SK-N-SH (cell line): ENCODE measurements around the gene AHDC1. TPM values are rescaled to one million over a fixed set of nuclear protein-coding genes. Genes with fewer than 3 reads are reported as not detected.

ENCODE experiments used
- CTCF ChIA-PET: fragments of 300-600, 350-600 bp; formaldehyde crosslinking; extraction: SDS; loops from one replicate; lab custom pipeline; 2021; lab: Yijun Ruan, JAX
- POLR2A ChIA-PET: fragments of 350-600 bp; sonication (Branson Sonifier 250); formaldehyde crosslinking; extraction: SDS; loops from one replicate; lab custom pipeline; 2020; ENCODE audit warnings: antibody characterized with exemption, inconsistent platforms; lab: Yijun Ruan, JAX
- DNase-seq: peaks from one replicate; pipeline ENCODE4 v3.0.0; 2012
- H2AFZ ChIP-seq: fragments of 200-600 bp; sonication (generic); 2 replicates; pipeline ENCODE4 v1.8.1; 2016; ENCODE audit warnings: antibody characterized with exemption, mild to moderate bottlenecking, low read depth
- H3F3A ChIP-seq: fragments of 200-600 bp; sonication (generic); replicated peaks from 2 replicates; pipeline ENCODE3; 2016; ENCODE audit warnings: antibody characterized with exemption, mild to moderate bottlenecking; ENCODE audit not compliant: insufficient read depth
- H3K27ac ChIP-seq, 2 experiments: fragments of 200-500 bp in 1 of 2; fragments of 200-600 bp in 1 of 2; sonication (Bioruptor generic) in 1 of 2; sonication (generic), shearing (Covaris generic) in 1 of 2; 2 replicates each; pipeline versions ENCODE4 v1.5.1 to v1.6.1; 2014 to 2016; ENCODE audit warnings: low read depth in 2 of 2, inconsistent platforms in 1 of 2, low read length in 1 of 2, mild to moderate bottlenecking in 1 of 2, mixed read lengths in 1 of 2
- H3K27me3 ChIP-seq: fragments of 200-600 bp; sonication (generic), shearing (Covaris generic); 2 replicates; pipeline ENCODE4 v1.6.1; 2016; ENCODE audit warnings: mixed run types; ENCODE audit not compliant: insufficient read depth
- H3K36me3 ChIP-seq, 2 experiments: fragments of 200-500 bp in 1 of 2; fragments of 200-600 bp in 1 of 2; sonication (Bioruptor generic) in 1 of 2; sonication (generic) in 1 of 2; replicated peaks in 1 of 2; 2 replicates each; pipeline versions ENCODE3 to v1.5.1; 2014 to 2016; ENCODE audit warnings: low read length in 1 of 2, mild to moderate bottlenecking in 1 of 2; ENCODE audit not compliant: insufficient read depth in 2 of 2, control insufficient read depth in 1 of 2
- H3K4me1 ChIP-seq, 2 experiments: fragments of 200-500 bp in 1 of 2; fragments of 200-600 bp in 1 of 2; sonication (Bioruptor generic) in 1 of 2; sonication (generic), shearing (Covaris generic) in 1 of 2; 2 replicates each; pipeline versions ENCODE4 v1.5.1 to v1.6.1; 2014 to 2016; ENCODE audit warnings: low read depth in 1 of 2, low read length in 1 of 2, mixed run types in 1 of 2; ENCODE audit not compliant: insufficient read depth in 2 of 2, control insufficient read depth in 1 of 2
- H3K4me2 ChIP-seq: fragments of 200-600 bp; sonication (generic), shearing (Covaris generic); 2 replicates; pipeline ENCODE4 v1.6.1; 2017; ENCODE audit warnings: mixed run types
- H3K4me3 ChIP-seq, 2 experiments: fragments of 200-500 bp in 1 of 2; fragments of 200-600 bp in 1 of 2; sonication (Bioruptor generic) in 1 of 2; sonication (generic), shearing (Covaris generic) in 1 of 2; 2 replicates each; pipeline versions ENCODE4 v1.5.1 to v1.8.1; 2014 to 2016; ENCODE audit warnings: low read depth in 2 of 2, inconsistent platforms in 1 of 2, low read length in 1 of 2, mild to moderate bottlenecking in 1 of 2, mixed read lengths in 1 of 2, moderate library complexity in 1 of 2
- H3K79me2 ChIP-seq: fragments of 200-600 bp; sonication (generic); 2 replicates; pipeline ENCODE4 v1.8.1; 2017; ENCODE audit warnings: mild to moderate bottlenecking; ENCODE audit not compliant: insufficient read depth
- H3K9ac ChIP-seq: fragments of 200-600 bp; sonication (generic); 2 replicates; pipeline ENCODE4 v1.6.1; 2017; ENCODE audit warnings: mixed run types
- H3K9me2 ChIP-seq: fragments of 200-600 bp; sonication (generic); 2 replicates; pipeline ENCODE4 v1.6.1; 2017; ENCODE audit warnings: mixed run types
- H3K9me3 ChIP-seq: fragments of 200-600 bp; sonication (generic); 2 replicates; pipeline ENCODE4 v1.6.1; 2017; ENCODE audit warnings: mixed run types, mild to moderate bottlenecking, moderate library complexity
- H4K20me1 ChIP-seq: fragments of 200-600 bp; sonication (generic); 2 replicates; pipeline ENCODE4 v1.6.1; 2017; ENCODE audit warnings: mild to moderate bottlenecking, mixed run types; ENCODE audit not compliant: insufficient read depth
- CHD2 ChIP-seq: fragments of 150-350 bp; IDR thresholded peaks from 2 replicates; pipeline ENCODE4 v1.6.1; 2018; ENCODE audit warnings: low read length; ENCODE audit not compliant: partially characterized antibody
- ELF1 ChIP-seq: IDR thresholded peaks from 2 replicates; pipeline ENCODE4 v1.4.0; 2012
- EZH2phosphoT487 ChIP-seq: fragments of 200-600 bp; sonication (generic); IDR thresholded peaks from 2 replicates; pipeline ENCODE4 v1.6.1; 2017; ENCODE audit warnings: low read depth, mixed run types, mild to moderate bottlenecking, antibody characterized with exemption, moderate library complexity, borderline replicate concordance
- GABPA ChIP-seq: IDR thresholded peaks from 2 replicates; pipeline ENCODE4 v1.4.0; 2012; ENCODE audit warnings: low read depth, mild to moderate bottlenecking
- GATA2 ChIP-seq: sonication (generic); formaldehyde crosslinking; IDR thresholded peaks from 2 replicates; pipeline ENCODE4 v1.5.0; 2020; ENCODE audit warnings: mild to moderate bottlenecking, missing genetic modification reagents
- MXI1 ChIP-seq: IDR thresholded peaks from 2 replicates; pipeline ENCODE4 v1.6.1; 2012; ENCODE audit warnings: mild to moderate bottlenecking, low read depth, low read length, improper control_type of control experiment
- POLR2AphosphoS5 ChIP-seq: IDR thresholded peaks from 2 replicates; pipeline ENCODE4 v1.6.1; 2012; ENCODE audit warnings: low read depth, low read length
- RAD21 ChIP-seq: IDR thresholded peaks from 2 replicates; pipeline ENCODE4 v1.6.1; 2012; ENCODE audit warnings: mild to moderate bottlenecking, low read length
- RFX5 ChIP-seq: IDR thresholded peaks from 2 replicates; pipeline ENCODE4 v1.6.1; 2012; ENCODE audit warnings: mild to moderate bottlenecking, improper control_type of control experiment, low read length
- RXRA ChIP-seq: IDR thresholded peaks from 2 replicates; pipeline ENCODE4 v1.4.0; 2012; ENCODE audit warnings: low read depth, mild to moderate bottlenecking, borderline replicate concordance
- SMC3 ChIP-seq: IDR thresholded peaks from 2 replicates; pipeline ENCODE4 v1.6.1; 2012; ENCODE audit warnings: low read depth, low read length, improper control_type of control experiment
- TAF1 ChIP-seq: IDR thresholded peaks from 2 replicates; pipeline ENCODE4 v1.6.1; 2012; ENCODE audit warnings: low read depth, mild to moderate bottlenecking, low read length, moderate library complexity, borderline replicate concordance
- YY1 ChIP-seq: IDR thresholded peaks from 2 replicates; pipeline ENCODE4 v1.4.0; 2012; ENCODE audit warnings: low read depth, mild to moderate bottlenecking
- WGBS: methylation state at CpG from one replicate; pipeline ENCODE4 v1.1.6; 2017; ENCODE audit warnings: low lambda C conversion rate; 5-methylcytosine and 5-hydroxymethylcytosine counted together
- polyA plus RNA-seq, 3 experiments: library from polyadenylated mRNA; depleted of rRNA; stranded (reverse); fragments of >200 nt; gene quantifications; 2 replicates each; pipeline ENCODE4 v1.2.3, GENCODE V29; 2012
- TF ChIP-seq, protein P1 (sequence below): fragments of 150-350 bp; IDR thresholded peaks from 2 replicates; pipeline ENCODE4 v1.6.1; 2016; ENCODE audit warnings: mild to moderate bottlenecking, low read depth, low read length
- TF ChIP-seq, protein P2 (sequence below): IDR thresholded peaks from 2 replicates; pipeline ENCODE4; 2012

AHDC1 gene
- polyA plus RNA-seq, 1 of the 3 experiments (the other 2 are of a cell fraction) = 8.5 TPM

DNA sequence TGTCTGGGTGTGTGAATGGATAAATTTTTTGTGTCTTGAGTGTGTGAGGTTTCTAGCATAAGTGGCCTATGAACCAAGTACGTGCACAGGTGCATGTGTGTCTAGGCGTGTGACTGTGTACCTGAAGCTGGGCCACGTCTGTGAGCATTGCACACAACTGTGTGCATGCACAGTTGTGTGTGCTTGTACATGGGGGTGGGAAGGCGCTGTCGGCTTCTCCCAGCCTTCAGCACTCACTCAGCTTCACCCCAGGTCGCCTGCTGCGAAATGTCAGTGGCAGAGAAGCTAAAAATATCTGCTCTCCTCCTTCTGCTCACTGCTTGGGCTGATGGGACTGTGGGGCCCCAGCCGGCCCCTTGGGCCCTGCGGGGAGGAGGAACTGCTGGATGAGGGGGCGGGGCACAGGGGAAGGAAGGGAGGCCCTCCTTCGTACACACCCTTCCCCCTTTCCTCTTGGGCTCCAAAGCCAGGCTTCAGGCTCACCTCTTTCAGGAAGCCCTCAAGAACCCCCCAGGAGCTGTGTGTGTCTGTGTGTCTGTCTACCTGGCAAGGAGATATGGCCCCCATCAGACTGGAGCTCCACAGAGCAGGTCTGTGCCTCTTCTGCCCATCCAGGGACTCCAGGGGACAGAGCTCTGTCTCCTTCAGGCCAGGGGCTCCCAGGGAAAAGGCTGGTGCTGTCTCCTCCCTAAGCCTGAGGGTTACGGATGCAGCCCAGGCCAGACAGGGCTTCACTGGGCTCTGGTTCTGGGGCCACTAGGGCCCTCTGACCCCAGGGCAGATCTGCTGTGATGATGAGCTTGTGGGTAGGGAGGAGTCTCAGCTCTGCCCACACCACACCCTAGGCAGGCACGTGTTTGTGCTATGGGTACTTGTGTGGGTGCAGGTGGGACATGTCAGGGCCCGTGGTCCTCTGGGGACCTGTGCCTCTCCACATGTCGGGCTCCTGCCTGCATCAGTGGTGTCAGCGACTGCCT lies 78.4 kb downstream of the AHDC1 start:
- no peaks in the 10 kb centered on the region for H4K20me1 ChIP-seq
- H3K9me3 ChIP-seq = no peaks in the 10 kb centered on the region
- DNase-seq = no peak
- peaks cover 3 to 72% of the 10 kb centered on the region in 2 experiments; a peak in 1 of 4 replicates for H3K4me1 ChIP-seq
- WGBS = 91% methylated on average over 8 of the region's 16 CpGs
- H3K9ac ChIP-seq = no peak overlapping the region
- H3K36me3 ChIP-seq = peaks cover 0 to 4% of the 10 kb centered on the region in 2 experiments
- no peaks in the 10 kb centered on the region for H3F3A ChIP-seq
- H3K4me3 ChIP-seq = no peak overlapping the region
- CTCF ChIA-PET = interaction anchor here (0.7 to 3.6 kb wide), 4 partner anchors 11 to 83 kb away, joined by 3 to 19 read pairs (median 4); no protein-coding TSS in a partner anchor
- no peaks in the 10 kb centered on the region for H3K79me2 ChIP-seq
- TF ChIP-seq, protein P1, sequence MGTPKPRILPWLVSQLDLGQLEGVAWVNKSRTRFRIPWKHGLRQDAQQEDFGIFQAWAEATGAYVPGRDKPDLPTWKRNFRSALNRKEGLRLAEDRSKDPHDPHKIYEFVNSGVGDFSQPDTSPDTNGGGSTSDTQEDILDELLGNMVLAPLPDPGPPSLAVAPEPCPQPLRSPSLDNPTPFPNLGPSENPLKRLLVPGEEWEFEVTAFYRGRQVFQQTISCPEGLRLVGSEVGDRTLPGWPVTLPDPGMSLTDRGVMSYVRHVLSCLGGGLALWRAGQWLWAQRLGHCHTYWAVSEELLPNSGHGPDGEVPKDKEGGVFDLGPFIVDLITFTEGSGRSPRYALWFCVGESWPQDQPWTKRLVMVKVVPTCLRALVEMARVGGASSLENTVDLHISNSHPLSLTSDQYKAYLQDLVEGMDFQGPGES = no peak
- TF ChIP-seq EZH2phosphoT487 (no peak), POLR2AphosphoS5 (no peak), GATA2 (CRISPR knock-in tag) (no peak), RFX5 (no peak), TAF1 (no peak), MXI1 (no peak), YY1 (no peak), CHD2 (no peak), SMC3 (no peak), RXRA (no peak), RAD21 (no peak), ELF1 (no peak), GABPA (no peak)
- TF ChIP-seq, protein P2, sequence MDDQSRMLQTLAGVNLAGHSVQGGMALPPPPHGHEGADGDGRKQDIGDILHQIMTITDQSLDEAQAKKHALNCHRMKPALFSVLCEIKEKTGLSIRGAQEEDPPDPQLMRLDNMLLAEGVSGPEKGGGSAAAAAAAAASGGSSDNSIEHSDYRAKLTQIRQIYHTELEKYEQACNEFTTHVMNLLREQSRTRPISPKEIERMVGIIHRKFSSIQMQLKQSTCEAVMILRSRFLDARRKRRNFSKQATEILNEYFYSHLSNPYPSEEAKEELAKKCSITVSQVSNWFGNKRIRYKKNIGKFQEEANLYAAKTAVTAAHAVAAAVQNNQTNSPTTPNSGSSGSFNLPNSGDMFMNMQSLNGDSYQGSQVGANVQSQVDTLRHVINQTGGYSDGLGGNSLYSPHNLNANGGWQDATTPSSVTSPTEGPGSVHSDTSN = no peak
- no peaks in the 10 kb centered on the region for H3K9me2 ChIP-seq
- POLR2A ChIA-PET = interaction anchor here (0.6 kb wide), 1 partner anchor 152 kb away, joined by 3 read pairs; no protein-coding TSS in a partner anchor
- H3K4me2 ChIP-seq = no peak overlapping the region; the same call in 1 of the 2 replicates
- H2AFZ ChIP-seq = no peak overlapping the region
- H3K27ac ChIP-seq = peak overlapping the region in 1 of 2 experiments; percentile 20; a peak in 1 of 4 replicates
- H3K27me3 ChIP-seq = no peaks in the 10 kb centered on the region
